ENCODE measurements around the gene C22orf39. TPM values are rescaled to one million over a fixed set of nuclear protein-coding genes. Genes with fewer than 3 reads are reported as not detected.

C22orf39 gene
- total RNA-seq, 6 experiments from 2014 or later = 9.8 to 15.7 (median 12.5) TPM

GRCh38 chr22:19482297-19482696 is 34.8 kb upstream of the C22orf39 start:
- DNase-seq = peak in 1 of 3 donors; percentile 37
- WGBS (ENCODE audit: insufficient coverage, low coverage, low lambda C conversion rate, missing lambda C conversion rate) = 88% methylated on average over 5 of the region's 9 CpGs
- Histone ChIP-seq H3K4me1 (peaks cover 0 to 12% (median 1%) of the 10 kb centered on the region in 4 donors), H3K4me3 (no peak overlapping the region), H3K27me3 (no peaks in the 10 kb centered on the region), H3K27ac (no peak overlapping the region), H3K36me3 (no peaks in the 10 kb centered on the region), H3K9me3 (no peaks in the 10 kb centered on the region)
- no peak for ATAC-seq
- TF ChIP-seq CTCF (IDR thresholded peaks at IDR 0.05) (no peak), POLR2A (IDR thresholded peaks at IDR 0.05) (no peak)
- intact Hi-C loops (cut with DNase I) = no loop called here

GRCh38 chr22:19480789-19481188 is 33.3 kb upstream of the C22orf39 start:
- intact Hi-C loops (cut with DNase I) = no loop called here
- DNase-seq (peak in 1 of 3 donors; percentile 3), ATAC-seq (no peak)
- WGBS (ENCODE audit: insufficient coverage, low coverage, low lambda C conversion rate, missing lambda C conversion rate) = 64% methylated on average over 10 of the region's 10 CpGs
- Histone ChIP-seq H3K4me3 (no peak overlapping the region), H3K9me3 (no peaks in the 10 kb centered on the region), H3K36me3 (no peaks in the 10 kb centered on the region), H3K27ac (no peak overlapping the region), H3K27me3 (no peaks in the 10 kb centered on the region), H3K4me1 (peaks cover 0 to 16% (median 3%) of the 10 kb centered on the region in 4 donors)
- TF ChIP-seq CTCF (IDR thresholded peaks at IDR 0.05) (no peak), POLR2A (IDR thresholded peaks at IDR 0.05) (no peak)

GRCh38 chr22:19480173-19480568 is 32.7 kb upstream of the C22orf39 start:
- Histone ChIP-seq H3K27me3 (no peaks in the 10 kb centered on the region), H3K27ac (no peak overlapping the region), H3K36me3 (peaks cover 0 to 3% (median 0%) of the 10 kb centered on the region in 4 donors), H3K4me3 (peak overlapping the region; percentile 25 to 89 (median 87)), H3K4me1 (peaks cover 0 to 16% (median 3%) of the 10 kb centered on the region in 4 donors), H3K9me3 (no peaks in the 10 kb centered on the region)
- 0% methylated on average over 13 of the region's 15 CpGs for WGBS (ENCODE audit: insufficient coverage, low coverage, low lambda C conversion rate, missing lambda C conversion rate)
- TF ChIP-seq POLR2A (IDR thresholded peaks at IDR 0.05) = no peak
- TF ChIP-seq CTCF (IDR thresholded peaks at IDR 0.05) = no peak
- ATAC-seq (no peak), DNase-seq (peak in 1 of 3 donors; percentile 62)
- intact Hi-C loops (cut with DNase I) = no loop called here

- Histone ChIP-seq H3K27me3 (no peaks in the 10 kb centered on the region), H3K4me3 (peak within 1 kb of the TSS; percentile 86 to 89 (median 87)), H3K9me3 (no peaks in the 10 kb centered on the region), H3K36me3 (peaks cover 0 to 9% (median 0%) of the 10 kb centered on the region in 4 donors), H3K4me1 (peaks cover 0 to 16% (median 3%) of the 10 kb centered on the region in 4 donors), H3K27ac (peak within 1 kb of the TSS; percentile 95 to 100 (median 99))
- ATAC-seq (peak; percentile 91 to 95 (median 94)), DNase-seq (peak; percentile 95 to 98 (median 98))
- WGBS (ENCODE audit: insufficient coverage, low coverage, low lambda C conversion rate, missing lambda C conversion rate) = under 1% methylated on average over 21 of the region's 50 CpGs
- intact Hi-C loops (cut with DNase I) = no loop called here
- TF ChIP-seq CTCF (IDR thresholded peaks at IDR 0.05) (no peak), POLR2A (IDR thresholded peaks at IDR 0.05) (no peak)
Measured at GRCh38 chr22:19479355-19480172, 32.1 kb upstream of the C22orf39 start, which contains the start of gene CDC45. Gene CDC45, plus strand, starts transcription at chr22:19479920. Its CDS starts 49 bp downstream, at chr22:19479969.
